Effector memory CD8-positive, alpha-beta T cell (primary cell): ENCODE results near the gene BCL2L2.

Experiments
- ATAC-seq: fragments of 150-1000 bp; cut with Tn5 transposase; replicated peaks from 2 replicates; pipeline ENCODE4 v1.10.0; 2021; ENCODE audit warnings: mild to moderate bottlenecking, moderate library complexity
- DNase-seq, 3 experiments: peaks; one replicate each; pipeline ENCODE4 v3.0.0; 2021
- H3K27ac Mint-ChIP-seq, 2 donors: one replicate each; pipeline ENCODE4 v1.8.0; 2022; ENCODE audit warnings: mild to moderate bottlenecking in 2 of 2, mixed read lengths in 2 of 2, moderate library complexity in 2 of 2
- H3K27me3 Mint-ChIP-seq, 2 donors: one replicate each; pipeline ENCODE4 v1.8.0; 2022; ENCODE audit warnings: mixed read lengths in 2 of 2
- H3K36me3 Mint-ChIP-seq: one replicate; pipeline ENCODE4 v1.8.0; 2022; ENCODE audit warnings: mild to moderate bottlenecking, moderate library complexity, mixed read lengths; ENCODE audit not compliant: insufficient read depth
- H3K4me1 Mint-ChIP-seq, 2 donors: one replicate each; pipeline ENCODE4 v1.8.0; 2022; ENCODE audit warnings: low read depth in 2 of 2, mixed read lengths in 2 of 2
- H3K4me3 Mint-ChIP-seq, 2 donors: one replicate each; pipeline ENCODE4 v1.8.0; 2022; ENCODE audit warnings: mild to moderate bottlenecking in 2 of 2, mixed read lengths in 2 of 2, moderate library complexity in 2 of 2
- H3K9me3 Mint-ChIP-seq, 2 donors: one replicate each; pipeline ENCODE4 v1.8.0; 2022; ENCODE audit warnings: mixed read lengths in 2 of 2

BCL2L2 gene

DNA sequence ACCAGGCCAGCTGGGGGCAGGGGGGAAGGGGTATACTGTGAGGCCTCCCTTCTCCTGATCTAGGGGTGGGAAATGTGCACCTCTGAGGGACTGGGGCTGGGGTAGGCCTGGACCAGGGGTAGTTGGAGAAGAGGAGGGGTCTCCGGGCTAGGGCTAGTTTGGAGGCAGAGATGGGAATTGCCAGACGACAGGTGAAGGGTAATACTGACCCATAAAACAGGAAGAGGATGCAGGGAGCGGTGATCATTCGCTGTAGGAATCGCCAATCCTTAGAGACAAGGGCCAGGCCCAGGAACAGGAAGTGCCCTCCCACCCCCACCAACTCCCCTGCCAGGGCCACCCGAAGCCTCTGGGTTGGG is 41.6 kb downstream of the BCL2L2 start:
- Mint-ChIP-seq H3K4me1 (peaks cover 3 to 8% of the 10 kb centered on the region in 2 donors), H3K27ac (no peak overlapping the region), H3K36me3 (peaks cover 5% of the 10 kb centered on the region), H3K27me3 (peaks cover 42 to 69% of the 10 kb centered on the region in 2 donors), H3K9me3 (no peaks in the 10 kb centered on the region), H3K4me3 (no peak overlapping the region)
- no peak for DNase-seq
- ATAC-seq: no peak

- H3K4me3 Mint-ChIP-seq: no peak overlapping the region
- no peaks in the 10 kb centered on the region for H3K9me3 Mint-ChIP-seq
- no peak overlapping the region for H3K27ac Mint-ChIP-seq
- H3K4me1 Mint-ChIP-seq: peaks cover 3 to 8% of the 10 kb centered on the region in 2 donors
- H3K27me3 Mint-ChIP-seq: peaks cover 53 to 79% of the 10 kb centered on the region in 2 donors
- H3K36me3 Mint-ChIP-seq: peaks cover 5% of the 10 kb centered on the region
- no peak for DNase-seq
- ATAC-seq: no peak
Observed at GRCh38 chr14:23349156-23349845, 42.7 kb downstream of the BCL2L2 start.

DNA sequence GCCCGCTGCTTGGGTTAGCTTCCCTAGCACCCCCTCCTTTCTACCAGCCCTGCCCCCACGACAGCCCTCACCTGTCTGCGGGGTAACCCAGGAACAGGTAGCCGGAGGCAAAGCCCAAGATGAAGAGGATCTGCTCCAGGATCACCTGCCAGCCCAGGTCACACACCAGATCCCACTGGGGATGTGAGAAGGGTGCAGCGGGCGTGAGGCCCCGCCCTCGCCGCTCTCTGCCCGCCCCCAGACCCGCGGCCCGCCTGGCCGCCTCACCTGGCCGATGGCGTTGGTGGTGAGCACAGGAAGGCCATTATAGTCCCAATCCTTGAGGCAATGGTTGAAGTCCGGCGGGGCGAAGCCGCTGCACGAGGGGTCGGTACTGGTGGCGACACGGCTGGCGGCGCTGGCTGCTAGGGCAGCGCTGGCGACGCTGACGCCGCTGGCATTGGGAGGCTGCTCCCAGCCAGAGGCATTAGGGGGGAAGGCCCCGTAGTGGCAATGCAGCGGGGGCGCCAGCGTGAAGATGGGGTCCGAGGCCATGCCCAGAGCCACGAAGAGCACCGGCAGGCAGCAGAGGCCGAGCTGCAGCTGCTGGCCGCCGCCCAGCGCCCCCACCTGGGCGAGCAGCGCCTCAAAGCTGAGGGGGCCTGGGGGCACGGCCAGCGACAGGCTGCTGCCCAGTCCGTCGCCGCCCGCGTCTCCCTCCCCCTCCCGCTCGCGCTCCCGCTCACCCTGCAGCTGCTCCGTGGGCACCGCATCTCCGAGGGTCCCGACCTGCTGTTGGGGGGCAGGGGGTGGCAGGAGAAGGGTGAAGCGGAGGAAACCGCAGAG is 45.3 kb downstream of the BCL2L2 start:
- peak; percentile 27 for ATAC-seq
- Mint-ChIP-seq H3K9me3 (no peaks in the 10 kb centered on the region), H3K27ac (no peak overlapping the region), H3K36me3 (peaks cover 5% of the 10 kb centered on the region), H3K4me1 (peaks cover 3 to 8% of the 10 kb centered on the region in 2 donors), H3K4me3 (peak overlapping the region; percentile 36 to 72), H3K27me3 (peaks cover 70 to 89% of the 10 kb centered on the region in 2 donors)
- DNase-seq: no peak

DNA sequence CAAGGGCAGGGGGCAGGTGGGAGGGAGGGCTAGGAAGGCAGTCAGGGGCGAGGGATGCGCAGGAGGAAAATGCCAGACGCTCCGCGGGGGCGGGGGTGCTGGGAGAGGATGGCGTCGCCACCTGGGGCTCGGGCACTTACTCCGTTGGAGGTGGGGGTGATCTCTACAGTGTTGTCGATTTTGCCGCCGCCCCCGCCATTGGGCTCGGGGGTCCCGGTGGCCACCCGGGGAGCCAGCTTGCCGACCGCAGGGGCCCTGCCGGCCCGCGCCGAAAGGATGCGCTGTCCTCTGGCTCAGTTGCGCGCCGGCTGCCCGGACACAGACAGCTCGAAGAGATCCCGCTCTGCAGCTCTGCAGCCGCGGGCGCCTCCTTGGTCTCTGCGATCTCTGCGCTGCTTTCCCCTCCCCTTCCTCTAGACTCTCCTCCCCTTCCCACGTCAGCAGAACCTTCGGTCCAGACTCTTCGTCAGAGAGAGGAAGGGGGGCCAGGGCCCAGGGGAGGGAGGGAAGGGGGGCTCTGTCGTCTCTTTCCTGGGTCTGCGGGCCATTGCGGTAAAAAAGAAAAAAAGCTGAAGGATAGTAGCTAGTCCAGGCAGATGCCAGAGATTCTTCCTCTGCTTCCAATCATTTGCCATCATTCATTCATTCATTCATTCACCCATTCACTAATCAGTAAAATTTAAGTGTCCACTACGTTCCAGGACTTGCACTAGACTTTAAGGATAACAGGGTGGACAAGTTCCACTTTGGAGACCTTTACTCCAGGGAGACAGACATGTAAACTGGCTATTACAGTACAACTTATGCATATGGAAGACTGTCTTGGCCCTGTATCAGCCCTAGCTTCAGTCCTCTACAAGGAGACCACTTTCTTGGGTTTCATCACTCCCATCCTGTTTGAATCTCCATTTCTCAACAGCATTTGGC is 46.1 kb downstream of the BCL2L2 start, which contains the start of gene SLC22A17:
Gene SLC22A17, minus strand, starts transcription at position 382 of the 927 bp plus-strand sequence.
- H3K9me3 Mint-ChIP-seq: no peaks in the 10 kb centered on the region
- peaks cover 3 to 8% of the 10 kb centered on the region in 2 donors for H3K4me1 Mint-ChIP-seq
- ATAC-seq (peak; percentile 82), DNase-seq (peak in 2 of 3 experiments; percentile 13 to 32)
- no peak within 1 kb of the TSS for H3K27ac Mint-ChIP-seq
- peak within 1 kb of the TSS; percentile 36 to 72 for H3K4me3 Mint-ChIP-seq
- peaks cover 70 to 80% of the 10 kb centered on the region in 2 donors for H3K27me3 Mint-ChIP-seq
- H3K36me3 Mint-ChIP-seq: peaks cover 5% of the 10 kb centered on the region

DNA sequence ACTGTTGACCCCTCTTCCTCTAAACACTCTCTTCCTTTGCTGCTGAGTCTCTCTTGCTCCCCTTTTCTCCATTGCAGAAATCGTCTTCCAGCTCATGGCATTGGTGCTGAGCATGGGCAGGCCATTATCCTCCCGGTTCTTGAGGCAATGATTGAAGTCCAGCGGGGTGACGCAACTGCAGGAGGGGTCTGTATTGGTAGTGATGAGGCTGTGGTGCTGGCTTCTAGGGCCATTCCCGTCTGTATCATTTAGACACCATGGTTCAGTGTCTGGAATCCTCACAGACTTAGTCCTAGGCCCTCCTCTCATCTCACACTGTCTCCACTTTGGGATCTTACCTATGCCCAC is 46.8 kb downstream of the BCL2L2 start:
- DNase-seq: no peak
- Mint-ChIP-seq H3K27me3 (peaks cover 69 to 74% of the 10 kb centered on the region in 2 donors), H3K4me3 (peak overlapping the region; percentile 36 to 72), H3K9me3 (no peaks in the 10 kb centered on the region), H3K27ac (no peak overlapping the region), H3K4me1 (peaks cover 3 to 8% of the 10 kb centered on the region in 2 donors), H3K36me3 (peaks cover 5% of the 10 kb centered on the region)
- ATAC-seq: no peak

DNA sequence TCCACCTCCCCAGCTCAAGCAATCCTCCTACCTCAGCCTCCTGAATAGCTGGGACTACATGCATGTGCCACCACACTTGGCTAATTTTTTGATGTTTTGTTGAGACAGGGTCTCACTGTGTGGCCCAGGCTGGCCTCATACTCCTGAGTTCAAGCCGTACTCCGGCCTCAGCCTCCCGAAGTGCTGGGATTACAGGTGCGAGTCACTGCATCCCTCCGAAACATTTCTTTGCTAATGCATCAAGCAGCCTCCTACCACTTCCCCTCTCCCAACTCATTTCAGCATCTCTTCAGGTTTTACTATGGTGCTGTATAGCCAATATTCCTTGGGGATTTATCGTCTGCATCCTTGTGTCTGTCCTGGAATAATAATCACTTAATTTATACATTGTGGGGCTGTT is 48.4 kb downstream of the BCL2L2 start:
- Mint-ChIP-seq H3K36me3 (peaks cover 4% of the 10 kb centered on the region), H3K27ac (no peak overlapping the region), H3K27me3 (peaks cover 61 to 73% of the 10 kb centered on the region in 2 donors), H3K4me3 (no peak overlapping the region), H3K4me1 (peaks cover 3 to 8% of the 10 kb centered on the region in 2 donors), H3K9me3 (no peaks in the 10 kb centered on the region)
- DNase-seq (no peak), ATAC-seq (no peak)

DNA sequence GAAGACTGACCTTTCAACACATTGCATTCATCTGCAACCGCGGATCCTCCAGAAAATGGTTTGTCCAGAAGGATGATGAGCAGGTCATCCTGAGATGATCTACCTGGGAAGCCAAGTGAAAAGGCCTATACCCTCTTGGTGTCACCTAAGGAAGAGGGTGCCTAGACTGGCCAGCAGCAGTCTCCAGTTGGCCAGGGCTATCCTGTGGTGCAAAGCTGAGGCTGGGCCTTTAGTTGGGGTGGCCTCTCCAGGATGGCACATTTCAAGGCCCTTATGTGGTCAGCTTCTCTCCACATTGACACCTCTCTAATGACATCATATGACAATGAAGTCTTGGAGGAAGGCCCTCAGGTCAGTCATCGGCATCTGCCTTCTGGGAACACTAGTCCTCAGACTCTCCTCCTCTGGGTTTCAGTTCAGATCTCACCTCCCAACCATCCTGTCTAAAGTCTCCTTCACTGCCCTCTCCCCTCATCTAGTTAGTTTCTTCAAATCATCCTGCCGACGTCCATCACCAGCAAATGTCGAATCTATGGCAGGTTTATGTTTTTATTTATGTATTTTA is 49.3 kb downstream of the BCL2L2 start:
- peaks cover 51 to 70% of the 10 kb centered on the region in 2 donors for H3K27me3 Mint-ChIP-seq
- DNase-seq: no peak
- peak overlapping the region in 1 of 2 donors; percentile 6 for H3K27ac Mint-ChIP-seq
- no peak overlapping the region for H3K4me3 Mint-ChIP-seq
- H3K9me3 Mint-ChIP-seq: no peaks in the 10 kb centered on the region
- H3K36me3 Mint-ChIP-seq: peaks cover 3% of the 10 kb centered on the region
- H3K4me1 Mint-ChIP-seq: peaks cover 3 to 8% of the 10 kb centered on the region in 2 donors
- ATAC-seq: no peak

- Mint-ChIP-seq H3K36me3 (peaks cover 3% of the 10 kb centered on the region), H3K9me3 (no peaks in the 10 kb centered on the region), H3K4me1 (peaks cover 0 to 3% of the 10 kb centered on the region in 2 donors), H3K27ac (peak overlapping the region in 1 of 2 donors; percentile 6), H3K27me3 (peaks cover 46 to 63% of the 10 kb centered on the region in 2 donors), H3K4me3 (no peak overlapping the region)
- no peak for ATAC-seq
- no peak for DNase-seq
Observed at GRCh38 chr14:23356662-23357061, 50.0 kb downstream of the BCL2L2 start.

DNA sequence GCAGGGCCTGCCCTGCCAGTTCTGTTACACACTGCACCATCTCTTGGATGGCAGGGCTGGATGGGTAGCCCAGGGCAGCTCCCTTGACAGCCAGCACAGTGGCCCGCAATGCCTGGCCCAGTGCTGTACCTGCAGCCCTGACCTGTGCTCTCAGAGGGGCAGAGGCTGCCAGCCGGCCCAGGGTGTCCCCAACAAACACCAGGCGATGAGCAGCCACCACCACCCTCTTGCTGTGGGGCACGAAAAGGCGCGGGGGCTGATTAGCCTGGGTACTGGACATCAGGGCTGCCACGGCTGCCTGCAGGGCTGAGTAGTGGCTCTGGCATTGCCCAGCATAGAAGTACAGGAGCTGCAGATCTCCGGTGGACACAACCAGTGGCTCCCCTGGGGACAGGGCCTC is 50.6 kb downstream of the BCL2L2 start:
- no peaks in the 10 kb centered on the region for H3K9me3 Mint-ChIP-seq
- peaks cover 3% of the 10 kb centered on the region for H3K36me3 Mint-ChIP-seq
- DNase-seq (no peak), ATAC-seq (no peak)
- no peak overlapping the region for H3K4me3 Mint-ChIP-seq
- peaks cover 46 to 62% of the 10 kb centered on the region in 2 donors for H3K27me3 Mint-ChIP-seq
- H3K4me1 Mint-ChIP-seq: peaks cover 0 to 3% of the 10 kb centered on the region in 2 donors
- no peak overlapping the region for H3K27ac Mint-ChIP-seq

GRCh38 chr14:23358042-23358441 is 51.4 kb downstream of the BCL2L2 start:
- Mint-ChIP-seq H3K4me3 (no peak overlapping the region), H3K36me3 (peaks cover 4% of the 10 kb centered on the region), H3K27me3 (peaks cover 42 to 57% of the 10 kb centered on the region in 2 donors), H3K4me1 (peaks cover 0 to under 1% of the 10 kb centered on the region in 2 donors), H3K9me3 (no peaks in the 10 kb centered on the region), H3K27ac (no peak overlapping the region)
- no peak for DNase-seq
- ATAC-seq: no peak

DNA sequence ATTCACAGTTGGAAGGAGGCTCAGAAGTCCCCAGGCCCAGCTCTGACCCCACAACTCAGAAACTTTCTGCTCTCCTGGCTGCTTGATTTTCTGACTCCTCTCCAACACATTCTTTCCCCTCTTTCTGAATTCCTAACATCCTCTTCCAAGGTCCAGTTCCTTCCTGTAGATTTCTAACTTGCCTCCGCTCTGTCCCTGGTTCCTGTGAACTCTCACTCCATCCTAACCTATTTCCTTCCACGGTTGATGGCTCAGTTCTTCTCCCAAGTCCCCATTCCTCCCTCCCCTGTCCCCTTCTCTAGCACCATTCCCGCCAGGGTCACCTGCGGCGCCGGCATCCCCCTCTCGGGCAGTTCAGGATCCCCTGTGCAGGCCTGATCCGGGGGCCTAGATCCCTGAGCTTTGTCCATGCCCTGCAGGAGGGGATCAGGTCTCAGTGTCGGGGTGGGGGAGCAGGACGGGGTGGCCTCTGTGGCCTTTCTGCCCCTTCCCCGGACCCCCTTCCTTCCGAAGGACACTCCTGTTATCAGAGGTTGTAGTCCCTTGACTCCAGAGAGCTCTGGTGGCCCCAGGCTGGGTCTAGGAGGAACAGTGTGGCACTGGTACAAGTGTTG is 52.0 kb downstream of the BCL2L2 start:
- Mint-ChIP-seq H3K4me3 (no peak overlapping the region), H3K9me3 (no peaks in the 10 kb centered on the region), H3K27me3 (peaks cover 36 to 51% of the 10 kb centered on the region in 2 donors), H3K36me3 (peaks cover 4% of the 10 kb centered on the region), H3K4me1 (no peaks in the 10 kb centered on the region), H3K27ac (no peak overlapping the region)
- no peak for ATAC-seq
- no peak for DNase-seq

DNA sequence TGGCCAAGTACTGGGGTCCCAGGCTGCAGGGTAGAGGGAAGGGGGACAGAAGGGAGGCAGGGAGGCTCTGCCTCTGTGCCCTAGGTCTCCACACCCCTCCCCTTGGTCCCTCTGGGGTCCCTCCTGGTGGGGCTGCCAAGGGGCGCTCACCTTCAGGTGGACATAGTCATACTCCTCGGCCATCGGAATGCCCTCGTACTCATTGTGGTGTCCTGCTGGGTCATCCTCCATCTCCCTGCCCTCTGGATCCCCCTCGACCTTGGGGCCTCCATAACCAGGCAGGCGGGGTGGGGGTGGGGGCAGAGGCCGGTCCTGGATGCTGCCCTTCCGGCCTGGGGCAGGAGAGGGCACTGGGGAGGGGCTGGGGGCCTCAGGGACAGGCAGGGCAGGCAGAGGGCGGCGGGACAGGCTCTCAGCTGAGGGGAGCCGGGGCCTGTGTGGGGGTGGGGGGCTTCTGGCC is 52.6 kb downstream of the BCL2L2 start:
- Mint-ChIP-seq H3K36me3 (peaks cover 4% of the 10 kb centered on the region), H3K9me3 (no peaks in the 10 kb centered on the region), H3K4me3 (no peak overlapping the region), H3K4me1 (no peaks in the 10 kb centered on the region), H3K27me3 (peaks cover 31 to 51% of the 10 kb centered on the region in 2 donors), H3K27ac (no peak overlapping the region)
- ATAC-seq: no peak
- no peak for DNase-seq
